C4-2B (cell line): ENCODE results near the gene PARVB.

Source experiments
- H3K27ac ChIP-seq: fragments of 450-650 bp; 2 replicates; pipeline ENCODE4 v1.5.1; 2017
- ZFX ChIP-seq: fragments of 450-650 bp; IDR thresholded peaks from 2 replicates; pipeline ENCODE4 v1.6.1; 2017
- TF ChIP-seq, protein P1 (sequence below): fragments of 450-650 bp; conservative IDR thresholded peaks from 2 replicates; pipeline ENCODE4 v1.5.1; 2017; ENCODE audit warnings: mild to moderate bottlenecking

Gene PARVB

GRCh38 chr22:44147821-44148574 lies 123.9 kb downstream of the PARVB start:
- no peak overlapping the region for H3K27ac ChIP-seq
- no peak for TF ChIP-seq ZFX
- TF ChIP-seq, protein P1, sequence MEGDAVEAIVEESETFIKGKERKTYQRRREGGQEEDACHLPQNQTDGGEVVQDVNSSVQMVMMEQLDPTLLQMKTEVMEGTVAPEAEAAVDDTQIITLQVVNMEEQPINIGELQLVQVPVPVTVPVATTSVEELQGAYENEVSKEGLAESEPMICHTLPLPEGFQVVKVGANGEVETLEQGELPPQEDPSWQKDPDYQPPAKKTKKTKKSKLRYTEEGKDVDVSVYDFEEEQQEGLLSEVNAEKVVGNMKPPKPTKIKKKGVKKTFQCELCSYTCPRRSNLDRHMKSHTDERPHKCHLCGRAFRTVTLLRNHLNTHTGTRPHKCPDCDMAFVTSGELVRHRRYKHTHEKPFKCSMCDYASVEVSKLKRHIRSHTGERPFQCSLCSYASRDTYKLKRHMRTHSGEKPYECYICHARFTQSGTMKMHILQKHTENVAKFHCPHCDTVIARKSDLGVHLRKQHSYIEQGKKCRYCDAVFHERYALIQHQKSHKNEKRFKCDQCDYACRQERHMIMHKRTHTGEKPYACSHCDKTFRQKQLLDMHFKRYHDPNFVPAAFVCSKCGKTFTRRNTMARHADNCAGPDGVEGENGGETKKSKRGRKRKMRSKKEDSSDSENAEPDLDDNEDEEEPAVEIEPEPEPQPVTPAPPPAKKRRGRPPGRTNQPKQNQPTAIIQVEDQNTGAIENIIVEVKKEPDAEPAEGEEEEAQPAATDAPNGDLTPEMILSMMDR, result no peak

- no peak overlapping the region for H3K27ac ChIP-seq
These were observed 127.6 kb downstream of the PARVB start for GRCh38 chr22:44151676-44152075.

DNA sequence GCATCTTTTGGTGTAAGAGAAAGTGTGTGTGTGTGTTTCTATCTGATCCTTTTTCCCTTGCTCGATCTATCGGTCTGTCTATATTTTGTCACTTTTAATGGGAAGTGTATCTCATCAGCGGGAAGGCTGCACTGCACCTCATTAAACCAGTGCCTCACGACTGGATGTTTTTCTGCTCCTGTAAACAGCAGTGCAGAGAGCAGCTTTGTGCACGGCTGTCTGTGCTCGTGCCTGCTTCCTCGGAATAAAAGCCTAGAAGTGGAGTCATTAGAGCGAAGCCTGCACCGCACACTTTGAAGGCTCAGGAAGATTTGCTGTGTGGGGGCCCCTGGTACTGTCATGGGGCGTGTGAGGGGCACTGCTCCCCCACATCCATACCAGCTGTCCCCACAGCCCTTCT lies 129.6 kb downstream of the PARVB start:
- H3K27ac ChIP-seq, result no peak overlapping the region
- TF ChIP-seq, protein P1, result no peak
- no peak for TF ChIP-seq ZFX

More at GRCh38 chr22:44151676-44152075, 127.6 kb downstream of the PARVB start:
- TF ChIP-seq ZFX, result no peak
- TF ChIP-seq, protein P1, result no peak

DNA sequence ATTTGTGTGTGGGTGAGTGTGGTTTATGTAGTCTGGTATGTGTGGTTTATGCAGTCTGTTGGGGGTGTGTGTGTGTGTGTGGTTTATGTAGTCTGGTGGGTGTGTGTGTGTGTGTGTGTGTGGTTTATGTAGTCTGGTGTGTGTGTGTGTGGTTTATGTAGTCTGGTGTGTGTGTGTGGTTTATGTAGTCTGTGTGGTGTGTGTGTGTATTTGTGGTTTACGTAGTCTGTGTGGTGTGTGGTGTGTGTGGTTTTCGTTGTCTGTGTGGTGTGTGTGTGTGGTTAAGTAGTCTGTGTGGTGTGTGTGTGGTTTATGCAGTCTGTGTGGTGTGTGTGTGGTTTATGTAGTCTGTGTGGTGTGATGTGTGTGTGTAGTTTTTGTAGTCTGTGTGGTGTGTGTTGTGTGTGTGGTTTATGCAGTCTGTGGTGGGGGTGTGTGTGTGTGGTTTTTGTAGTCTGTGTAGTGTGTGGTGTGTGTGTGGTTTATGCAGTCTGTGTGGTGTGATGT lies 130.4 kb downstream of the PARVB start:
- TF ChIP-seq, protein P1, result no peak
- no peak for TF ChIP-seq ZFX
- no peak overlapping the region for H3K27ac ChIP-seq

DNA sequence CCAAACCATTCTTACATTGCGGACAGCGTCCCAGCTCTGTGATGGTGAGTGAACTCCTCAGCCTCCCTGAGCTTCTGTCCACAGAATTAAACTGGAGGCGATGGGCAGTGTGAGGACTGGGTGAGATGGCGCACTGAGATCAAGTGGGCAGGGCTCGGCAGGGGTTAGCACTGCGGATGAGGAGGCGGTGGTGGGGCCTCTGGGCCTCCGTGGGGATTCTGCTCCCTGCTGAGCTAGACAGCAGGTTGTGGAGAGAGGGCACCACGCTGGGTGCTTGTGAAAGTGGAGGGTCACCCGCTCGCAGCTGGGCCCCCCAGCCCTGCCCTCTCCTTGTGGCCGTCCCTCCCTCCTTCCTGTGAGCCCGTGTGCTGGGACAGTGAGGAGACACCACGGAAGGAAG lies 131.0 kb downstream of the PARVB start:
- no peak for TF ChIP-seq ZFX
- TF ChIP-seq, protein P1, result no peak
- no peak overlapping the region for H3K27ac ChIP-seq

DNA sequence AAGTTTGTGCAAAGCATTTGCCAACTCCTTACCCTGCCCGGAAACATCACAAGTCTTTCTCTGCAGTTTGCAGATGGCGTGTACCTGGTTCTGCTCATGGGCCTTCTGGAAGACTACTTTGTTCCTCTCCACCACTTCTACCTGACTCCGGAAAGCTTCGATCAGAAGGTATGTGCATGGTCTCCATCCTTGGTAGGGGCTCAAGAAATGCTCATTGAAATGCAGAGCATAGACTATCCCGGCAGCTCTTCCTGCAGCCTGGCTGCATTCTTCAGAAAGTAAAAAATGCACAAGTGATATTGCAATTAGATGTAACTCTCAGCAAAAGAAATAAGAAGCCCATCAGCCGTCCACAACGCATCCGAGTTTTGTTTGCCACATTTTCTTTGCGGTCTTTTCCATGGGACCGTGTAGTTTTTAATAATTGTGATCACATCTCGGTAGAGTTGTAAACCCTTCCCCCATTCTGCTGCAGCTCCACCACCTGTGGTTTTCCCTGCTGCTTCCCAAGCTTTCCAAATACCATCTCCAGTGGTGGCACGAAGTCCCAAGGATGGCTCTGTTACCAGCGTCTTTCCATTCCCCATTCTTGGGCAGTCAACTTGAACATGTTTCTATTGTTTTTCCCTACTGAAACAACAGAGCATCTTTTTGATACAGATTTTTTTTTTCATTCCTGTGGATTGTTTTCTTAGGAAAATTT lies 134.0 kb downstream of the PARVB start:
- TF ChIP-seq, protein P1, result no peak
- no peak for TF ChIP-seq ZFX
- no peak overlapping the region for H3K27ac ChIP-seq

DNA sequence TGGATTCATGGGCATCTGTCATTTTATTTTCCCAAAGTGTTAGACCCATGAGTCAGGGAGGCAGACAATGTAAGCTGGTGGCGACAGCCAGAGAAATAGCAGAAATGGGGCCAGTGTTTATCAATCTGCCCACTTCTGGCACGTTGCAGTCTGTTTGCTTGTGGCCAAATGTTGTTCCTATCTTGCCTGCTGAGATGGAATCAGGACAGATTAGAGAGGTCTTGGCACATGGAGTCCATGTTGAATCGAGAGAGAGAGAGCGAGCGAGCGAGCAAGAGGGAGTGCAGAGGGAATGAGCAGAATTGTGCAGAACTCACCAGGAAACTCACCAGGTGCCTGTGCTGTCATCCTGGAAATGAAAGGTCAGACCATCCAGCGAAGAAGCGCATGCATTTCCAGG lies 134.7 kb downstream of the PARVB start:
- H3K27ac ChIP-seq, result no peak overlapping the region
- TF ChIP-seq, protein P1, result no peak
- no peak for TF ChIP-seq ZFX
